PC-9 (cell line): ENCODE data around the gene CDC42EP2. TPM values are rescaled to one million over a fixed set of nuclear protein-coding genes. Genes with fewer than 3 reads are reported as not detected.

Experiments
- BruUV-seq: library from RNA; stranded (reverse); fragments of 400-500 nt; replicated peaks from 2 replicates; lab custom pipeline; 2021; lab: Mats Ljungman, UMichigan
- CTCF ChIA-PET: fragments of 300-600 bp; sonication (Branson Sonifier 250); formaldehyde crosslinking; loops from one replicate; lab custom pipeline; 2022; ENCODE audit warnings: antibody characterized with exemption; lab: Charles Lee
- POLR2A ChIA-PET: fragments of 300-600 bp; sonication (Branson Sonifier 250); formaldehyde crosslinking; loops from one replicate; lab custom pipeline; 2022; ENCODE audit warnings: antibody characterized with exemption; ENCODE audit not compliant: unreplicated experiment; lab: Charles Lee
- DNase-seq, 2 experiments: peaks; one replicate each; pipeline versions ENCODE4 v3.0.0 to v3.0.0-alpha.2; 2015 to 2022; ENCODE audit warnings: mixed read lengths in 1 of 2
- H2AFZ ChIP-seq: fragments of 200-600 bp; sonication (generic); 2 replicates; pipeline ENCODE4 v1.8.1; 2017; ENCODE audit warnings: antibody characterized with exemption
- H3F3A ChIP-seq: fragments of 200-600 bp; sonication (generic); 2 replicates; pipeline ENCODE4 v1.8.1; 2017; ENCODE audit warnings: antibody characterized with exemption, mild to moderate bottlenecking, low read depth; ENCODE audit not compliant: insufficient read depth
- H3K27ac ChIP-seq: fragments of 200-600 bp; sonication (generic); 2 replicates; pipeline ENCODE4 v1.6.1; 2016; ENCODE audit warnings: mixed run types
- H3K27me3 ChIP-seq: fragments of 200-600 bp; sonication (generic); 2 replicates; pipeline ENCODE4 v1.6.1; 2016; ENCODE audit warnings: low read depth, mixed run types; ENCODE audit not compliant: insufficient read depth
- H3K36me3 ChIP-seq: fragments of 200-600 bp; sonication (generic); 2 replicates; pipeline ENCODE4 v1.6.1; 2016; ENCODE audit warnings: low read depth, mixed run types
- H3K4me1 ChIP-seq: fragments of 200-600 bp; sonication (generic); replicated peaks from 2 replicates; pipeline ENCODE4 v1.6.1; 2016; ENCODE audit warnings: mixed run types; ENCODE audit not compliant: insufficient read depth
- H3K4me2 ChIP-seq: fragments of 200-600 bp; sonication (generic); 2 replicates; pipeline ENCODE4 v1.6.1; 2017; ENCODE audit warnings: mixed run types
- H3K4me3 ChIP-seq: fragments of 200-600 bp; sonication (generic); 2 replicates; pipeline ENCODE4 v1.6.1; 2016; ENCODE audit warnings: mixed run types
- H3K79me2 ChIP-seq: fragments of 200-600 bp; sonication (generic); 2 replicates; pipeline ENCODE4 v1.6.1; 2017; ENCODE audit warnings: low read depth, mixed run types
- H3K9me2 ChIP-seq: fragments of 200-600 bp; sonication (generic); 2 replicates; pipeline ENCODE4 v1.8.1; 2017; ENCODE audit warnings: mild to moderate bottlenecking; ENCODE audit not compliant: insufficient read depth
- H3K9me3 ChIP-seq: fragments of 200-600 bp; sonication (generic); 2 replicates; pipeline ENCODE4 v1.8.1; 2016; ENCODE audit warnings: low read depth; ENCODE audit not compliant: insufficient read depth
- H4K20me1 ChIP-seq: fragments of 200-600 bp; sonication (generic); 2 replicates; pipeline ENCODE4 v1.8.1; 2017; ENCODE audit not compliant: insufficient read depth
- EZH2 ChIP-seq: fragments of 200-600 bp; sonication (generic); IDR thresholded peaks from 2 replicates; pipeline ENCODE4 v1.8.0; 2017; ENCODE audit warnings: antibody characterized with exemption, low read depth
- intact Hi-C: fragments of 100-400 bp; cut with micrococcal nuclease; formaldehyde crosslinking; loops from one replicate; pipeline ENCODE4 v1.10.0; 2022; ENCODE audit not compliant: unreplicated experiment
- total RNA-seq: library from RNA; stranded (reverse); gene quantifications from 2 replicates; pipeline ENCODE4 v1.2.3, GENCODE V29; 2021
- TF ChIP-seq, protein P1 (sequence below): fragments of 200-600 bp; sonication (generic); conservative IDR thresholded peaks from 2 replicates; pipeline ENCODE4 v1.6.1; 2017; ENCODE audit warnings: mixed run types, antibody characterized with exemption, mild to moderate bottlenecking, moderate library complexity

Gene CDC42EP2
- total RNA-seq, 1 experiment from 2014 or later = 20.8 TPM

DNA sequence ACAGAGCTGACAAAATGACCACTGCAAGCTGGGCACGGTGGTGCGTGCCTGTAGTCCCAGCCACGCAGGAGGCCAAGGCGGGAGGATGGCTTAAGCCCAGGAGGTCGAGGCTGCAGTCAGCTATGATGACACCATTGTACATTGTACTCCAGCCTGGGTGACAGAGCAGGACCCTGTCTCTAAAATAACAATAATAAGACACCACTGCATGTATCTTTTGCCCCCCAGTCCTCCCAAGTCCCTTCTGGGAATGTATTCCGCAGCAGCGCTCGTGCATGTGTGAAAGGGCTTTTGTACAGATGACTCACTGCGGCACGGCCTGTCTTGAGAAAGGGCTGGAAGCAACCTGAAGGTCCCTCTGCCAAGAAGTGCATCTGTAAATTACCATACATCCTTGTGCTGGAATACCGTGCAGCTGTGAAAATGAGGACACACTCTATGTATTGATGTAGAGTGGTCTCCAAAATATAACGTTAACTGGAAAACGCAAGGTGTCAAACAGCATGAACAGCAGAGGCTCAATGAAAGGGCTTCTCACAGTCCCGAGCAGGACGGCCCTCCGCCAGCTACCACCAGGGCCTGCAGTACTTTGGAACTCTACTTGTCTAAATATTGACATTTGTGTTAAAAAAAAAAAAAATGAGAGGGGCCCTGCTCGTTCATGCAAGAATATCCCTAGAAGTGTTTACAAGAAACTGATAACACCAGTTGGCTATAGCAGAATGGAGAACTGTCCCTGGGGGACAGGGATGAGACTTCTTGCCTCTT, 9.0 kb upstream of the CDC42EP2 start:
- Histone ChIP-seq H3K36me3 (no peaks in the 10 kb centered on the region), H3K4me1 (peaks cover 34% of the 10 kb centered on the region), H3K4me2 (no peak overlapping the region), H3K79me2 (no peaks in the 10 kb centered on the region), H3K9me2 (no peaks in the 10 kb centered on the region), H3F3A (peaks cover 47% of the 10 kb centered on the region), H4K20me1 (no peaks in the 10 kb centered on the region), H3K27me3 (no peaks in the 10 kb centered on the region), H3K4me3 (no peak overlapping the region), H3K9me3 (no peaks in the 10 kb centered on the region), H2AFZ (no peak overlapping the region), H3K27ac (no peak overlapping the region)
- CTCF ChIA-PET = no interaction called here
- BruUV-seq = TSS peak; percentile 14
- intact Hi-C loops = no loop called here
- TF ChIP-seq, protein P1, sequence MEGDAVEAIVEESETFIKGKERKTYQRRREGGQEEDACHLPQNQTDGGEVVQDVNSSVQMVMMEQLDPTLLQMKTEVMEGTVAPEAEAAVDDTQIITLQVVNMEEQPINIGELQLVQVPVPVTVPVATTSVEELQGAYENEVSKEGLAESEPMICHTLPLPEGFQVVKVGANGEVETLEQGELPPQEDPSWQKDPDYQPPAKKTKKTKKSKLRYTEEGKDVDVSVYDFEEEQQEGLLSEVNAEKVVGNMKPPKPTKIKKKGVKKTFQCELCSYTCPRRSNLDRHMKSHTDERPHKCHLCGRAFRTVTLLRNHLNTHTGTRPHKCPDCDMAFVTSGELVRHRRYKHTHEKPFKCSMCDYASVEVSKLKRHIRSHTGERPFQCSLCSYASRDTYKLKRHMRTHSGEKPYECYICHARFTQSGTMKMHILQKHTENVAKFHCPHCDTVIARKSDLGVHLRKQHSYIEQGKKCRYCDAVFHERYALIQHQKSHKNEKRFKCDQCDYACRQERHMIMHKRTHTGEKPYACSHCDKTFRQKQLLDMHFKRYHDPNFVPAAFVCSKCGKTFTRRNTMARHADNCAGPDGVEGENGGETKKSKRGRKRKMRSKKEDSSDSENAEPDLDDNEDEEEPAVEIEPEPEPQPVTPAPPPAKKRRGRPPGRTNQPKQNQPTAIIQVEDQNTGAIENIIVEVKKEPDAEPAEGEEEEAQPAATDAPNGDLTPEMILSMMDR = no peak
- no peak for TF ChIP-seq EZH2
- POLR2A ChIA-PET = interaction anchor here (0.6 kb wide), 1 partner anchor 44 kb away, joined by 5 read pairs; the partner anchor contains the start of gene POLA2
- no peak for DNase-seq

DNA sequence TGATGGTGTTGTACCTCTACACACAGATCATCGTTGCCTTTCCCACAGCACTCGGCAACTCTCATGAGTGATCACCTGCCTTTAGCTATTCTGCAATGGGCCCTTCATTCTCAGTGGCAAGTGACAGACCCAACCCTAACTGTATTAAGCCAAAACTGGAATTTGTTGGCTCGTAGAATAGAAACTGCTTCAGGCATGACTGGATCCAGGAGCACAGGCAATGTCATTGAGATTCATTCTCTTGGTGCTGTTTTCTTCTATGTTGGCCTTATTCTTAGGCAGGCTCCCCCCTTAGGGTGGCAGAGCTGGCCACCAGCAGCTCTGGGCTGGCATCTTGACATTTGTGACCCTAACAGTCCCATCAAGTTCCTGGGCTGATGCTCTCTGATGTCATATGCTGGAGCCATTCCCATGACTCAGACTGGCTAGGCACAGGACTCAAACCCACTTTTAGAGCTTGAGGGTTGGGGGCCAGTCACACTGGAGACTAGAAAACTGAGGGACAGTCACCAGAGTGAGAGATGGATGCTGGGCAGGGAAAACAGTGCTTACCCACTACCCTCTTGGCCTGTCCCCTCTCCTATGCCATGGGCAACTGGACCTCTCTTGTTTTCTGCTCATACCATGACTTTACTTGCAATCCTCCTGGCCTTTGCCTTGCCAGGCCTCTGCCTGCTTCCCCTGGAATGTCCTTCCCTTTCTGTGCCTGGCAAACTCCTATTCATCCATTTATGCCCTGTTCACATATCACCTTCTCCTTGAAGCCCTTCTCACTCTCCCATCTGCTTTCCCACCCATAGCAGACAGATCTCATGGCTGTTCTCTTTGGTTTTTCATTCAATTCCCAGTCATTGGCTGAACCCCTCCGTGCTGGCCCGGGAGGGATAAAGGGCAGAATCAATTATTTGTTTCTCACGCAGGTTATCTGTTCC, 7.1 kb upstream of the CDC42EP2 start:
- Histone ChIP-seq H4K20me1 (no peaks in the 10 kb centered on the region), H3K4me2 (peak overlapping the region; percentile 48; the same call in 1 of the 2 replicates), H3K79me2 (no peaks in the 10 kb centered on the region), H3K4me1 (peaks cover 42% of the 10 kb centered on the region), H3K9me2 (no peaks in the 10 kb centered on the region), H2AFZ (no peak overlapping the region), H3F3A (peaks cover 47% of the 10 kb centered on the region), H3K9me3 (no peaks in the 10 kb centered on the region), H3K27me3 (no peaks in the 10 kb centered on the region), H3K4me3 (no peak overlapping the region), H3K36me3 (no peaks in the 10 kb centered on the region), H3K27ac (no peak overlapping the region)
- TF ChIP-seq, protein P1 = no peak
- no TSS peak for BruUV-seq
- no peak for DNase-seq
- ChIA-PET POLR2A (no interaction called here), CTCF (interaction anchor here (1.0 kb wide), 1 partner anchor 32 kb away, joined by 15 read pairs; no protein-coding TSS in a partner anchor)
- intact Hi-C loops = no loop called here

DNA sequence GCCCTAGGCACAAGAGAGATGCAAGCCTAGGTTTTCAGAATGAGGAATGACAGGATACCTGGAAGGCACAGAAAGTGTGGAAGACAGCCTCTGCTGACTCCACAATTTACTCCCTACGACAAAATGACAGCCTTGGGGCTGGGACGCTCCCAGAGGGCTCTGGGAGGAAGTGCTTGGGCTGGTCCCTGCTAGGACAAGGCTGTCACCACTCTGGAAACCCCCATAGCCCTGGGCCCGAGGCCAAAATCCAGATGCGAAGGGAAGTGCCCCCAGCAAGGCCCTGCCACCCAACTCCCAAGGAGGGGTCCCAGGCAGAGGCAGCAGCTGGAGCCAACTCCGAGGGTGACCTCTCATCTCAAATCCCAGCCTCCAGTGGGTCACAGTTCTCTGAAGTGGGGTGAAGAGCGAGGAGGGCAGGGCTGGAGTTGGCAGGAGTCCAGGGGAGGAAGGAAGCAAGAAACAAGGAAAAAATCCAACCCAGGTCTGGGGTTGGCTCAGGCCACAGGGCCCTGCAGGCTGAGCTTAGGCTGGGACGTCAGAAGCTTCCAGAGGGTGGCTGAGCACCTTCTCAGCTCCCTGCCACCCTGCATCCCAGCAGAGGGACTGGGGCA, 6.3 kb upstream of the CDC42EP2 start:
- H3K27ac ChIP-seq = 0 out of 2 replicates have a peak overlapping the region, but pooled peaks have one; percentile 10

More for the DNA sequence above, 6.3 kb upstream of the CDC42EP2 start:
- Histone ChIP-seq H3K4me1 (peaks cover 49% of the 10 kb centered on the region), H3K79me2 (peaks cover 3% of the 10 kb centered on the region; the same call in 1 of the 2 replicates), H3K4me3 (no peak overlapping the region), H2AFZ (no peak overlapping the region), H3K4me2 (peak overlapping the region; percentile 48), H3F3A (peaks cover 49% of the 10 kb centered on the region), H3K9me3 (no peaks in the 10 kb centered on the region), H3K36me3 (no peaks in the 10 kb centered on the region), H3K9me2 (no peaks in the 10 kb centered on the region), H4K20me1 (no peaks in the 10 kb centered on the region), H3K27me3 (no peaks in the 10 kb centered on the region)
- ChIA-PET CTCF (no interaction called here), POLR2A (no interaction called here)
- TF ChIP-seq, protein P1 = no peak
- no peak for TF ChIP-seq EZH2
- intact Hi-C loops = no loop called here
- no TSS peak for BruUV-seq
- DNase-seq = peak; percentile 34 to 57
